Measurements from ENCODE around the gene NUP214. TPM values are rescaled to one million over a fixed set of nuclear protein-coding genes. Genes with fewer than 3 reads are reported as not detected.

The NUP214 gene
- total RNA-seq, 6 experiments from 2014 or later = 34.2 to 43.7 (median 39.3) TPM

DNA sequence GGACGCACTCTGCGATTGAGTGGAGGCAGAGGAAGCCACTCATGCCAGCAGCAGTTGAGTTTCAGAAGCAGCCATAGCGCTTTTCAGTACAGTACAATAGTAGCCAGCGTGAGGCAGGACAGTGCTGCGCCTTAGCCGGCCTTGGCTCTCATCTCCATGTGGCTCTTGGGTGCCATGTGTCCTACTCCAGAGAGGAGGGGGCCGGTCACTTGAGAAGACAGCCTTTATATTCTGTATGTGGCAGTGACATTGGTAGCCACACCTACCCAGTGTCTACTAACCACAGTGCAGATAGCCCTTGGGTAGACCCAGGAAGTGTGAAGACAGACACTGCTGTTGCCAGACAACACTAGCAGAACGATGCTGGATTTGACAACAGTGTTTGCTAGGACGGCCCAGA lies 108.6 kb downstream of the NUP214 start:
- no peaks in the 10 kb centered on the region for H3K9me3 Mint-ChIP-seq
- no peak overlapping the region for H3K27ac Mint-ChIP-seq
- H3K27me3 Mint-ChIP-seq (ENCODE audit: insufficient read depth) = no peaks in the 10 kb centered on the region; the same call in 1 of the 2 replicates
- no peak overlapping the region for H3K4me3 Mint-ChIP-seq
- DNase-seq = no peak
- peaks cover 8% of the 10 kb centered on the region for H3K36me3 Mint-ChIP-seq (ENCODE audit: low read depth)
- TF ChIP-seq, protein P1, sequence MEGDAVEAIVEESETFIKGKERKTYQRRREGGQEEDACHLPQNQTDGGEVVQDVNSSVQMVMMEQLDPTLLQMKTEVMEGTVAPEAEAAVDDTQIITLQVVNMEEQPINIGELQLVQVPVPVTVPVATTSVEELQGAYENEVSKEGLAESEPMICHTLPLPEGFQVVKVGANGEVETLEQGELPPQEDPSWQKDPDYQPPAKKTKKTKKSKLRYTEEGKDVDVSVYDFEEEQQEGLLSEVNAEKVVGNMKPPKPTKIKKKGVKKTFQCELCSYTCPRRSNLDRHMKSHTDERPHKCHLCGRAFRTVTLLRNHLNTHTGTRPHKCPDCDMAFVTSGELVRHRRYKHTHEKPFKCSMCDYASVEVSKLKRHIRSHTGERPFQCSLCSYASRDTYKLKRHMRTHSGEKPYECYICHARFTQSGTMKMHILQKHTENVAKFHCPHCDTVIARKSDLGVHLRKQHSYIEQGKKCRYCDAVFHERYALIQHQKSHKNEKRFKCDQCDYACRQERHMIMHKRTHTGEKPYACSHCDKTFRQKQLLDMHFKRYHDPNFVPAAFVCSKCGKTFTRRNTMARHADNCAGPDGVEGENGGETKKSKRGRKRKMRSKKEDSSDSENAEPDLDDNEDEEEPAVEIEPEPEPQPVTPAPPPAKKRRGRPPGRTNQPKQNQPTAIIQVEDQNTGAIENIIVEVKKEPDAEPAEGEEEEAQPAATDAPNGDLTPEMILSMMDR (IDR thresholded peaks at IDR 0.05) = no peak
- H3K4me1 Mint-ChIP-seq (ENCODE audit: low read depth) = peaks cover 13% of the 10 kb centered on the region

DNA sequence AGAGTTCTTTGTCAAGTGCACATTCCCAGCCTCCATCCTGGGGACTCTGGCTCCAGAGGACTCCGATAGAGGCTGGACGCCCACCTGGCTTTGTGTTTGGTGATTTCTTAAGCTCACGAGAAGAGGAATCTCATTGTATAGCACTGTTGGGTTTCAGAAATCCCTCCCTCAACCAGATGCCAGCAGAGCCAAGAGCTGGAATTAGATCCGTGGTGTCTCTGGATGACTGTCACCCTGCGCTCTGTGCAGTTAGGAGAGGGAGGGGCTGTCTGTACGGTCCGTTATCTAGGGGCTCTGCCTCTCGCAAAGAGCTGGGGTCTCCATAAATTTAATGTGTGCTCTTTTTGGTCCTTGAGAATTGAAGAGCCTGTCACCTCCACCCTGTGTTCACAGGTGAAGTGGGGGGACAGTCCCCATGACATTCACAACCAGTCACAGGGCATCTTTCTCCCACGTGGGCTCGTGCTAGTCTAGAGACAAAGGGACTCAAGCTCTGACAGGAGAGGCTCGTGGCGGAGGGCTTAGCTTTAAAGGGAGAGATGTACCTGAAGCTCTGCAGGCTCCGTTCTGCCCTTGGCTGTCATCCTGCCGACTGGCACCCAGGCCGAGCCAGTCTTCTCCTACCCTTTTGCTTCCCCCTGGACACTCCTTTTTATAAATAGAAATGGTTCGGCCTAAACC lies 109.6 kb downstream of the NUP214 start:
- no peak for DNase-seq
- H3K27ac Mint-ChIP-seq = no peak overlapping the region
- H3K4me3 Mint-ChIP-seq = no peak overlapping the region
- no peaks in the 10 kb centered on the region; the same call in 1 of the 2 replicates for H3K27me3 Mint-ChIP-seq (ENCODE audit: insufficient read depth)
- TF ChIP-seq, protein P1 (IDR thresholded peaks at IDR 0.05) = no peak
- H3K9me3 Mint-ChIP-seq = no peaks in the 10 kb centered on the region
- H3K36me3 Mint-ChIP-seq (ENCODE audit: low read depth) = peaks cover 5% of the 10 kb centered on the region
- peaks cover 13% of the 10 kb centered on the region for H3K4me1 Mint-ChIP-seq (ENCODE audit: low read depth)

DNA sequence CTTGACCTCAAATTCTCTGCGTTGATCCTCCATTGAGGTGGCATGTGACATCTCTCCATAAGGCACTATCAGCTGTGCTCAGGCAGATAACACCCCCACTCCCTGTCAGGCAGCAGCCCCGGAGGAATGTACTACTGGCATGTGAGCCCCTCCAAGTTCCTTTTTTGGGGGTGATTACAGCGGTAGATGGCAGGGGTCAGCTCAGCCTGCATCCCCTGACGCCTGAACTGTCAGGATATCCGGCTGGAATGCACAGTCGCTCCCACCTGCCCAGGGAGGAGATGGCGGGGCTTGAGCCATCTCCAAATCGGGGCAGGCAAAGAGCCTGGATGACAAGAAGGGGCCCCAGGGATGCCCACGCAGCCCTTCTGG lies 110.1 kb downstream of the NUP214 start:
- Mint-ChIP-seq H3K27ac (no peak overlapping the region), H3K9me3 (no peaks in the 10 kb centered on the region), H3K27me3 (ENCODE audit: insufficient read depth) (no peaks in the 10 kb centered on the region; the same call in 1 of the 2 replicates), H3K4me3 (no peak overlapping the region), H3K4me1 (ENCODE audit: low read depth) (peaks cover 13% of the 10 kb centered on the region), H3K36me3 (ENCODE audit: low read depth) (peaks cover under 1% of the 10 kb centered on the region)
- DNase-seq = no peak
- TF ChIP-seq, protein P1 (IDR thresholded peaks at IDR 0.05) = no peak

DNA sequence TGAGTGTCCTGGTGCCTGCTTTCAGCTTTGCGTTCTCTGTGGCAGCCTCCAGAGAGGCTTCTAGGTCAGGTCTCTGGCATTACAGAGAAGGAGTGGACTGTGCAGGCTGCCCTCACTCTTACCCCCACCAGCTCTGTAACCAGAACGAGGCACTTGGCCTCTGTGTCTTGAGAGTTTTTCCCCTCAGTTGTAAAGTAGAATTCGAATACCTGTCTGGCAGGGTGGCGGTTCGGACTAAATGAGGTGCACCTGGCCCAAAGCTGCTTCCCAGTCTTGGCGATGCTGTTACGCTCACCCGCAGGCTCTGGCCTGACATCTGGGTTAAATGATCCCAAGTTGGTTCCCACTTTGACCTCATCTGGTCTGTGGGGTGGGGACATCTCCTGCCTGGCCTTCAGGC lies 110.8 kb downstream of the NUP214 start:
- H3K4me1 Mint-ChIP-seq (ENCODE audit: low read depth) = peaks cover 13% of the 10 kb centered on the region
- TF ChIP-seq, protein P1 (IDR thresholded peaks at IDR 0.05) = no peak
- H3K9me3 Mint-ChIP-seq = no peaks in the 10 kb centered on the region
- H3K27me3 Mint-ChIP-seq (ENCODE audit: insufficient read depth) = no peaks in the 10 kb centered on the region; the same call in 1 of the 2 replicates
- no peak overlapping the region for H3K4me3 Mint-ChIP-seq
- H3K36me3 Mint-ChIP-seq (ENCODE audit: low read depth) = no peaks in the 10 kb centered on the region; the same call in 1 of the 2 replicates
- H3K27ac Mint-ChIP-seq = no peak overlapping the region
- no peak for DNase-seq

DNA sequence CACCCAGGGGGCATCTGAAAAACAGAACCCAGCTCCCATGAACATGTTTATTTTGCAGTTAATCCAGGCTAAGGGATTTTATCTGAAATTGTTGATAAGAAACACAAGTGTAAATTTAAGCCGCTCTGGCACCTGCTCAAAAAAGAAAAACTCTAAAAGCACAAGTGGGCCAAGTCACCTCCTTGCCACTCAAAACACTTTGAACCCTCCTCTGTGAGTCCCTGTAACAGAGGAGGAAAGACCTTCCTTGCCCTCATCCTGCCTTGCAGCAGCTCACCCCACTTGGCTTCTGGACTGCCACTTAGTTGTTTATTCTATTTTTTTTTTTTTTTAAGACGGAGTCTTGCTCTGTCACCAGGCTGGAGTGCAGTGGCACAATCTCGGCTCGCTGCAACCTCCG lies 111.4 kb downstream of the NUP214 start:
- no peak for DNase-seq

More for the DNA sequence above, 111.4 kb downstream of the NUP214 start:
- H3K4me3 Mint-ChIP-seq = no peak overlapping the region
- peaks cover 2% of the 10 kb centered on the region for H3K27me3 Mint-ChIP-seq (ENCODE audit: insufficient read depth)
- H3K36me3 Mint-ChIP-seq (ENCODE audit: low read depth) = no peaks in the 10 kb centered on the region; the same call in 1 of the 2 replicates
- TF ChIP-seq, protein P1 (IDR thresholded peaks at IDR 0.05) = no peak
- peaks cover 13% of the 10 kb centered on the region for H3K4me1 Mint-ChIP-seq (ENCODE audit: low read depth)
- H3K27ac Mint-ChIP-seq = no peak overlapping the region
- no peaks in the 10 kb centered on the region for H3K9me3 Mint-ChIP-seq

Measured in HFFc6 (cell line).